Heart left ventricle (tissue), 16 donors: Measurements from ENCODE around the gene GDPD4. TPM values are rescaled to one million over a fixed set of nuclear protein-coding genes. Genes with fewer than 3 reads are reported as not detected.

Experiments
- ATAC-seq, 4 donors: fragments of 200-7000 bp; cut with Tn5 transposase; one replicate each; pipeline ENCODE4 v1.9.1; 2020 to 2022; ENCODE audit warnings: moderate library complexity in 4 of 4, mild to moderate bottlenecking in 3 of 4, moderate number of reproducible peaks in 1 of 4
- DNase-seq, 5 donors: peaks; one replicate each; pipeline ENCODE4 v3.0.0-alpha.2; 2020
- H3K27ac ChIP-seq, 12 donors: fragments of 200-600 bp; sonication (generic) in 4 of 12; one replicate each; pipeline versions ENCODE4 v1.5.0 to v1.8.0; 2016 to 2022; ENCODE audit warnings: mild to moderate bottlenecking in 2 of 12
- H3K27me3 ChIP-seq, 9 donors: fragments of 200-600 bp; sonication (generic) in 2 of 9; one replicate each; pipeline versions ENCODE4 v1.5.1 to v1.8.0; 2016 to 2022; ENCODE audit warnings: mild to moderate bottlenecking in 3 of 9
- H3K36me3 ChIP-seq, 9 donors: fragments of 200-600 bp; sonication (generic) in 2 of 9; one replicate each; pipeline versions ENCODE4 v1.5.0 to v1.8.0; 2018 to 2022; ENCODE audit warnings: mild to moderate bottlenecking in 2 of 9
- H3K4me1 ChIP-seq, 12 donors: fragments of 200-600 bp; sonication (generic) in 4 of 12; one replicate each; pipeline versions ENCODE4 v1.5.0 to v1.8.0; 2016 to 2022; ENCODE audit warnings: mild to moderate bottlenecking in 3 of 12
- H3K4me3 ChIP-seq, 12 donors: fragments of 200-600 bp; sonication (generic) in 4 of 12; one replicate each; pipeline versions ENCODE4 v1.5.0 to v1.8.0; 2017 to 2022; ENCODE audit warnings: mild to moderate bottlenecking in 9 of 12, moderate library complexity in 4 of 12
- H3K9me3 ChIP-seq, 12 donors: fragments of 200-600 bp; sonication (generic) in 4 of 12; one replicate each; pipeline versions ENCODE4 v1.5.0 to v1.8.0; 2016 to 2022; ENCODE audit warnings: mild to moderate bottlenecking in 1 of 12
- CTCF ChIP-seq, 12 donors: fragments of 200-600 bp; sonication (generic) in 4 of 12; IDR thresholded peaks; one replicate each; pipeline versions ENCODE4 v1.5.0 to v1.8.0; 2018 to 2022; ENCODE audit warnings: antibody characterized with exemption in 12 of 12, mild to moderate bottlenecking in 5 of 12
- POLR2A ChIP-seq, 2 donors: fragments of 450-650 bp; IDR thresholded peaks; one replicate each; pipeline ENCODE4 v1.6.1; 2017; ENCODE audit warnings: antibody characterized with exemption in 2 of 2, mild to moderate bottlenecking in 2 of 2, moderate library complexity in 2 of 2
- WGBS, 4 donors: extraction: QIAGEN DNeasy Blood & Tissue Kit in 2 of 4; methylation state at CpG; one replicate each; pipeline versions ENCODE4 v1.1.5 to v1.1.7; 2013 to 2018; 5-methylcytosine and 5-hydroxymethylcytosine counted together
- intact Hi-C, 10 donors: fragments of 100-400 bp; cut with DNase I; formaldehyde crosslinking; loops; one replicate each; pipeline versions ENCODE4 v1.11.1 to v1.14.2; 2022
- long read RNA-seq, 3 donors: library from polyadenylated mRNA; unstranded; transcript quantifications; one replicate each; pipeline ENCODE4 v2.0.0, GENCODE V29; 2020 to 2021
- polyA plus RNA-seq, 2 donors: library from polyadenylated mRNA; stranded (reverse); fragments of 200-250 nt; gene quantifications; one replicate each; pipeline ENCODE4 v1.2.3, GENCODE V29; 2013
- total RNA-seq, 9 donors: library from RNA; depleted of rRNA in 2 of 9; stranded (reverse); fragments of >200 nt in 2 of 9; fragmentation: NEBNext Ultra II Directional in 3 of 9; extraction: Animal tissue kit (Norgen Biotek cat#: 25700) in 3 of 9; gene quantifications; one replicate each; pipeline versions ENCODE4 v1.1.0 to v1.2.4, GENCODE V29; 2016 to 2023
- donor health status: ischemic (EF 13 %, LVEDD 7.1; RV severe dilation, severe dysfunction).
- donor health status: healthy with polysubstance abuse.
- donor health status: DM: no; HTN: yes; CAD: no.
- donor health status: DM: no; HTN: no; CAD: no.
- donor health status: ischemic (EF 25% LVEDD 6.9; RV normal size, moderate dysfunction).
- donor health status: ischemic (EF 25% LVEDD 5.7; RV mildly dilated, moderate dysfunction).
- donor health status: healthy.
- donor health status: DM: yes; HTN: yes; CAD: no.
- donor health status: ischemic (EF 35%, LVEDD 5.7; RV mildly dilated, moderate dysfunction).
- donor health status: nonischemic (EF 11% LVEDD 7.7; RV severe dilation, severe dysfunction).
- donor health status: DM: yes; HTN: yes; CAD: no.
- donor health status: PGD.
- donor health status: ischemic (EF 29% LVEDD 5.4; RV normal size, mild dysfunction).
- donor health status: nonischemic (EF 23%, LVEDD 6.1; RV moderate dilation, normal function).

GDPD4 gene
- total RNA-seq (not detected), polyA plus RNA-seq (under 1 TPM in 1 of 2 donors, not detected in 1; 0.19 TPM)
- long read RNA-seq, donor 1, result 0 reads
- long read RNA-seq, donor 2, result 0 reads
- long read RNA-seq, donor 3, result 0 reads

- Histone ChIP-seq H3K36me3 (no peaks in the 10 kb centered on the region), H3K9me3 (no peaks in the 10 kb centered on the region), H3K4me3 (no peak within 1 kb of the TSS), H3K27ac (no peak within 1 kb of the TSS), H3K4me1 (no peaks in the 10 kb centered on the region), H3K27me3 (no peaks in the 10 kb centered on the region)
- intact Hi-C loops, result no loop called here
- 80 to 92% (median 87%) methylated on average over 15 of the region's 15 CpGs for WGBS, 4 donors
- TF ChIP-seq CTCF (IDR thresholded peaks at IDR 0.05) (no peak), POLR2A (IDR thresholded peaks at IDR 0.05) (no peak)
- DNase-seq (no peak), ATAC-seq (no peak)
These were observed at the start of gene GDPD4 for GRCh38 chr11:77301510-77301909. TSS of gene GDPD4 (minus strand) at chr11:77301686. CDS start at chr11:77285137, 16,549 bp downstream.

- DNase-seq (no peak), ATAC-seq (no peak)
- no peak overlapping the region for H3K27ac ChIP-seq
- TF ChIP-seq CTCF (IDR thresholded peaks at IDR 0.05) (no peak), POLR2A (IDR thresholded peaks at IDR 0.05) (no peak)
- intact Hi-C loops, result no loop called here
- H3K36me3 ChIP-seq, result peaks cover 0 to 49% (median 0%) of the 10 kb centered on the region in 9 donors
- peaks cover 0 to 19% (median 9%) of the 10 kb centered on the region in 12 donors for H3K4me1 ChIP-seq
- 71 to 91% (median 79%) methylated on average over 2 of the region's 2 CpGs for WGBS, 4 donors
- no peaks in the 10 kb centered on the region for H3K9me3 ChIP-seq
- H3K27me3 ChIP-seq, result no peaks in the 10 kb centered on the region
- no peak overlapping the region for H3K4me3 ChIP-seq
These were observed 46.5 kb upstream of the GDPD4 start for GRCh38 chr11:77347948-77348347.

- H3K27ac ChIP-seq, result no peak overlapping the region
- H3K27me3 ChIP-seq, result no peaks in the 10 kb centered on the region
- DNase-seq, result no peak
- H3K4me1 ChIP-seq, result peaks cover 0 to 14% (median 6%) of the 10 kb centered on the region in 12 donors
- peaks cover 0 to 53% (median 0%) of the 10 kb centered on the region in 9 donors for H3K36me3 ChIP-seq
- TF ChIP-seq POLR2A (IDR thresholded peaks at IDR 0.05), result no peak
- TF ChIP-seq CTCF (IDR thresholded peaks at IDR 0.05), result no peak
- ATAC-seq, result no peak
- no peaks in the 10 kb centered on the region for H3K9me3 ChIP-seq
- 89 to 97% (median 93%) methylated on average over 2 of the region's 2 CpGs for WGBS, 4 donors
- H3K4me3 ChIP-seq, result no peak overlapping the region
- intact Hi-C loops, result no loop called here
These were observed 45.6 kb upstream of the GDPD4 start for GRCh38 chr11:77346906-77347603.

GRCh38 chr11:77345621-77346020, 44.1 kb upstream of the GDPD4 start:
- intact Hi-C loops, result no loop called here
- Histone ChIP-seq H3K27ac (no peak overlapping the region), H3K27me3 (no peaks in the 10 kb centered on the region), H3K36me3 (peaks cover 0 to 65% (median 0%) of the 10 kb centered on the region in 9 donors), H3K4me3 (no peak overlapping the region), H3K9me3 (no peaks in the 10 kb centered on the region), H3K4me1 (peaks cover 0 to 5% (median 0%) of the 10 kb centered on the region in 12 donors)
- TF ChIP-seq POLR2A (IDR thresholded peaks at IDR 0.05) (no peak), CTCF (IDR thresholded peaks at IDR 0.05) (no peak)
- WGBS, 4 donors, result 74 to 80% (median 77%) methylated on average over 3 of the region's 3 CpGs
- DNase-seq (no peak), ATAC-seq (no peak)
